Prostate gland (tissue), 2 donors: ENCODE measurements around the gene APPBP2. TPM values are rescaled to one million over a fixed set of nuclear protein-coding genes. Genes with fewer than 3 reads are reported as not detected.
"Not testable (repeated sequence)": the region's sequence is repeated elsewhere in the genome, so short reads cannot be mapped to it uniquely, and the experiment has no call there.

Experiments used
- DNase-seq: peaks from one replicate; pipeline ENCODE4 v3.0.0-alpha.2; 2019; ENCODE audit warnings: low spot score
- H3K27ac ChIP-seq, 2 donors: fragments of 200-600 bp; sonication (generic); 2 replicates each; pipeline ENCODE4 v1.5.1; 2017 to 2019
- H3K27me3 ChIP-seq: fragments of 200-600 bp; sonication (generic); replicated peaks from 2 replicates; pipeline ENCODE4 v1.5.1; 2019; ENCODE audit not compliant: insufficient read depth
- H3K36me3 ChIP-seq, 2 donors: fragments of 200-600 bp; sonication (generic); 1 replicate in 1 of 2; 2 replicates in 1 of 2; pipeline versions ENCODE4 v1.5.1 to v1.8.1; 2017 to 2019
- H3K4me1 ChIP-seq: fragments of 200-600 bp; sonication (generic); replicated peaks from 2 replicates; pipeline ENCODE4 v1.5.1; 2019
- H3K4me3 ChIP-seq, 2 donors: fragments of 200-600 bp; sonication (generic); 2 replicates each; pipeline ENCODE4 v1.5.1; 2017 to 2019
- H3K9me3 ChIP-seq: fragments of 200-600 bp; sonication (generic); 2 replicates; pipeline ENCODE4 v1.5.1; 2017
- POLR2A ChIP-seq: fragments of 450-650 bp; IDR thresholded peaks from one replicate; pipeline ENCODE4 v1.6.1; 2016; ENCODE audit warnings: antibody characterized with exemption, mild to moderate bottlenecking
- POLR2AphosphoS5 ChIP-seq: sonication (generic); formaldehyde crosslinking; IDR thresholded peaks from one replicate; pipeline ENCODE4 v1.6.1; 2017; ENCODE audit warnings: antibody characterized with exemption
- WGBS: methylation state at CpG from one replicate; pipeline ENCODE4 v1.1.5; 2018; 5-methylcytosine and 5-hydroxymethylcytosine counted together
- intact Hi-C: fragments of 100-400 bp; cut with DNase I; formaldehyde crosslinking; loops from one replicate; pipeline ENCODE4 v1.14.2; 2022
- total RNA-seq, 2 donors: library from RNA; depleted of rRNA; stranded (reverse); fragments of >200 nt; gene quantifications; one replicate each; pipeline ENCODE4 v1.1.0, GENCODE V29; 2016
- TF ChIP-seq, protein P1 (sequence below), 4 experiments: fragments of 200-600 bp in 2 of 4; fragments of 450-650 bp in 2 of 4; sonication (generic) in 2 of 4; IDR thresholded peaks; 1 replicate in 3 of 4; 2 replicates in 1 of 4; pipeline ENCODE4 v1.5.1; 2016 to 2019; ENCODE audit warnings: antibody characterized with exemption in 4 of 4, mild to moderate bottlenecking in 2 of 4, moderate library complexity in 2 of 4

The APPBP2 gene
- total RNA-seq, 2 donors from 2014 or later = 35.7 to 50.0 TPM

DNA sequence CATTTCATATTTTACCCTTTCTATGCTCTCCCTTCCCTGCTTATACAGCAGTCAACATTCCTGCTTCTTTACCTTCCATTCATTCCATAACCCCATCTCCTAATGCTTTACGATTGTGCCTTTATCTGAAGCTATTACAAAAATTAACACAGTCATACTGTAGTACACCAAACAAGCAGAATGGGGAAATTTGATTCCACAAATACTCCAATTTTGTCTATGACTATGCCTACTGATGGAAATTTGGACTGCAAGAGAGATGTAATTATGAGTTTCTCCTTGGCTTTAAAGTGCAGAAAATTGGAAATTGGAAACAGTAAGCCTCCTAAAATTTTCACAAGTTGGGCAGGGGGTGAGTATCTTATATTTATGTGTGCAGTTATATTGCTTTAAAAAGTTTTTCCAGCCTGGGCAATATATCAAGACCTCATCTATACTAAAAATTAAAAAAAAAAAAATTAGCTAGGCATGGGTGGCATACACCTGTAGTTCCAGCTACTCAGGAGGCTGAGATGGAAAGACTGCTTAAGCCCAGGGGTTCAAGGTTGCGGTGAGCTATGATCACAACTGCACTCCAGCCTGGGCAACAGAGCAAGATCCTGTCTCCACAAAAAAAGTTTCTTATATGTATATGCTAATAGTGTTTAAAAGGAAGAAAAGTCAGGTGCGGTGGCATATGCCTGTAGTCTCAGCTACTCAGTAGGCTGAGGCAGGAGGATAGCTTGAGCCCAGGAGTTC, 3.0 kb downstream of the APPBP2 start:
- Histone ChIP-seq H3K4me1 (no peaks in the 10 kb centered on the region), H3K9me3 (no peaks in the 10 kb centered on the region), H3K36me3 (no peaks in the 10 kb centered on the region), H3K27ac (no peak overlapping the region), H3K27me3 (no peaks in the 10 kb centered on the region), H3K4me3 (no peak overlapping the region)
- DNase-seq = no peak
- intact Hi-C loops = no loop called here
- TF ChIP-seq, protein P1, sequence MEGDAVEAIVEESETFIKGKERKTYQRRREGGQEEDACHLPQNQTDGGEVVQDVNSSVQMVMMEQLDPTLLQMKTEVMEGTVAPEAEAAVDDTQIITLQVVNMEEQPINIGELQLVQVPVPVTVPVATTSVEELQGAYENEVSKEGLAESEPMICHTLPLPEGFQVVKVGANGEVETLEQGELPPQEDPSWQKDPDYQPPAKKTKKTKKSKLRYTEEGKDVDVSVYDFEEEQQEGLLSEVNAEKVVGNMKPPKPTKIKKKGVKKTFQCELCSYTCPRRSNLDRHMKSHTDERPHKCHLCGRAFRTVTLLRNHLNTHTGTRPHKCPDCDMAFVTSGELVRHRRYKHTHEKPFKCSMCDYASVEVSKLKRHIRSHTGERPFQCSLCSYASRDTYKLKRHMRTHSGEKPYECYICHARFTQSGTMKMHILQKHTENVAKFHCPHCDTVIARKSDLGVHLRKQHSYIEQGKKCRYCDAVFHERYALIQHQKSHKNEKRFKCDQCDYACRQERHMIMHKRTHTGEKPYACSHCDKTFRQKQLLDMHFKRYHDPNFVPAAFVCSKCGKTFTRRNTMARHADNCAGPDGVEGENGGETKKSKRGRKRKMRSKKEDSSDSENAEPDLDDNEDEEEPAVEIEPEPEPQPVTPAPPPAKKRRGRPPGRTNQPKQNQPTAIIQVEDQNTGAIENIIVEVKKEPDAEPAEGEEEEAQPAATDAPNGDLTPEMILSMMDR (IDR thresholded peaks at IDR 0.05) = no peak
- TF ChIP-seq POLR2A = no peak
- TF ChIP-seq POLR2AphosphoS5 = no peak
- 81% methylated on average over 3 of the region's 3 CpGs for WGBS

DNA sequence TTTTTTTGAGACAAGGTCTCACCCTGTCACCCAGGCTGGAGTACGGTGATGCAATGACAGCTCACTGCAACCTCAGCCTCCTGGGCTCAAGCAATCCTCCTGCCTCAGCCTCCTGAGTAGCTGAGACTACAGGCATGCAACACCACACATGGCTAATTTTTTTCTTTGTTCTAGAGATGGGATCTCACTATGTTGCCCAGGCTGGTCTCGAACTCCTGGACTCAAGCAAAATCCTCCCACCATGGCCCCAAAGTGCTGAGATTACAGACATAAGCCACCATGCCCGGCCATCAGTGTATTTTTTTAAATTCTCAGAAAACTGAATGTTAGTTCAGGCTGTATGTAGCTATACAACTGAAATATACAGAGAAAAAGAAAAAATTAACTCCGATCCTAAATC, 6.2 kb downstream of the APPBP2 start:
- no peaks in the 10 kb centered on the region for H3K9me3 ChIP-seq
- H3K4me1 ChIP-seq = no peaks in the 10 kb centered on the region
- no peak overlapping the region for H3K4me3 ChIP-seq
- H3K27ac ChIP-seq = no peak overlapping the region
- no peaks in the 10 kb centered on the region for H3K27me3 ChIP-seq
- TF ChIP-seq POLR2A (no peak), POLR2AphosphoS5 (no peak)
- TF ChIP-seq, protein P1 (IDR thresholded peaks at IDR 0.05) = no peak
- WGBS = 95% methylated on average over 4 of the region's 4 CpGs
- no peaks in the 10 kb centered on the region for H3K36me3 ChIP-seq
- DNase-seq = no peak
- intact Hi-C loops = no loop called here

DNA sequence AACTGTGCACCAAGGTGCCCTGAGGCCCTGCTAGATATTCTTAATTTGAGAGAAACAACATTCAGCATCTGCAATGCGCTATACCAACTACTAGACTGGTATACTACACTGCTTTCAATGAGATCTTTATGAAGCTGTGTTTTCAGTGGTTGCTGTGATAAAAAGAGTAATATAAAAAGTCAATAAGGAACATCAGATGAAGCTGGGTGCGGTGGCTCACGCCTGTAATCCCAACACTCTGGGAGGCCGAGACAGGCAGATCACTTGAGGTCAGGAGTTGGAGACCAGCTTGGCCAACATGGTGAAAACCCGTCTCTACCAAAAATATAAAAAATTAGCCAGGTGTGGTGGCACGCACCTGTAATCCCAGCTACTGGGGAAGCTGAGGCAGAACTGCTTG, 10.4 kb downstream of the APPBP2 start:
- not testable (repeated sequence) for H3K36me3 ChIP-seq
- WGBS = 94% methylated on average over 6 of the region's 6 CpGs

DNA sequence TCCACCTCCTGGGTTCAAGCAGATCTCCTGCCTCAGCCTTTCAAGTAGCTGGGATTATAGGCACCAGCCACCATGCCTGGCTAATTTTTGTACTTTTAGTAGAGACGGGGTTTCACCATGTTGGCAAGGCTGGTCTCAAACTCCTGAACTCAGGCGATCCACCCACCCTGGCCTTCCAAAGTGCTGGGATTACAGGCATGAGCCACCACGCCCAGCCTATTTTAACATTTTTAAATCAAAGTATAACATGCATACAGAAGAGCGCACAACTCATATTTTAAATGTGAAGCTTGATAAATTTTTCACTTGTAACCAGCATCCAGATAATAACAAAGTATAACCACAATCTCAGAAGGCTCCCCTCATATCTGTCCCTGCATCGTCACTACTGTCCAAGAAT, 10.8 kb downstream of the APPBP2 start:
- H3K4me3 ChIP-seq, intact Hi-C loops, H3K27me3 ChIP-seq, DNase-seq, H3K36me3 ChIP-seq, H3K9me3 ChIP-seq, H3K4me1 ChIP-seq, H3K27ac ChIP-seq: not testable (repeated sequence)
- WGBS = 97% methylated on average over 5 of the region's 5 CpGs

More for the DNA sequence above, 10.4 kb downstream of the APPBP2 start:
- H3K27ac ChIP-seq, intact Hi-C loops, H3K4me1 ChIP-seq, H3K9me3 ChIP-seq, DNase-seq, H3K4me3 ChIP-seq, H3K27me3 ChIP-seq: not testable (repeated sequence)

DNA sequence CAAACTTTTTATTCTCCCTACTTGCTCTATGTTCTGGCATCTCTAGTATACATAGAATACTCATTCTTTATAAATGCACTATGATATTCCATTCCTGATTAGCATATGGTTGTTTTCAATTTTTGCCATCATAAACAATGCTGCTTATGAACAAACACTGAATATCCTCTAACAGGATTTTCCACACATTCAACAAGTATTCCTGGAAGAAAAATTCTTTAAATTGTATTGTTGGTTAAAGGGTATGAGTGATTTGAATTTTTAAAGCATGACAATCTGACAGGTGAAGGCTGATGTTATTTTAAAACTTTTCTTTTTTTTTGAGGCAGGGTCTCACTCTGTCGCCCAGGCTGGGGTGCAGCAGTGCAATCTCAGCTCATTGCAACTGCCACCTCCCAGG, 11.5 kb downstream of the APPBP2 start:
- Histone ChIP-seq H3K27ac (no peak overlapping the region), H3K27me3 (no peaks in the 10 kb centered on the region), H3K4me3 (no peak overlapping the region), H3K36me3 (no peaks in the 10 kb centered on the region), H3K9me3 (no peaks in the 10 kb centered on the region), H3K4me1 (no peaks in the 10 kb centered on the region)
- intact Hi-C loops = no loop called here
- DNase-seq = no peak
- 87% methylated on average over 1 of the region's 1 CpG for WGBS
- TF ChIP-seq, protein P1 (IDR thresholded peaks at IDR 0.05) = no peak
- no peak for TF ChIP-seq POLR2AphosphoS5
- TF ChIP-seq POLR2A = no peak

DNA sequence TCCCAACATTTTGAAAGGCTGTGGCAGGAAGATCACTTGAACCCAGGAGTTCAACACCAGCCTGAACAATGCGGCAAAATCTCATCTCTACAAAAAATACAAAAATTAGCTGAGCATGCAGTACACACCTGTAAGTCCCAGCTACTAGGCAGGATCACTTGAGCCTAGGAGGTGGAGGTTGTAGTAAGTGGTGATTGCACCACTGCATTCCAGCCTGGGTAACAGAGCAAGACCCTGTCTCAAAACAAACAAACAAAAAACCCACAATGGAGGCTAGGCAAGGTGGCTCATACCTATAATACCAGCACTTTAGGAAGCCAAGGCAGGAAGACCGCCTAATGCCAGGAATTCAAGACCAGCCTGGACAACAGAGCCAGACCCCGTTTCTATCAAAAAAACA, 12.0 kb downstream of the APPBP2 start:
- WGBS = 98% methylated on average over 3 of the region's 3 CpGs
- TF ChIP-seq POLR2AphosphoS5 (no peak), POLR2A (no peak)
- Histone ChIP-seq H3K36me3 (no peaks in the 10 kb centered on the region), H3K27ac (no peak overlapping the region), H3K4me1 (no peaks in the 10 kb centered on the region), H3K9me3 (no peaks in the 10 kb centered on the region), H3K4me3 (no peak overlapping the region), H3K27me3 (no peaks in the 10 kb centered on the region)
- no peak for DNase-seq
- intact Hi-C loops = no loop called here
